Activated effector memory CD4-positive, alpha-beta T cell treated with Interleukin-2 at 50 U/mL for 16 hours (primary cell): Measurements from ENCODE around the gene TNNC2.
"Not testable (repeated sequence)": the region's sequence is repeated elsewhere in the genome, so short reads cannot be mapped to it uniquely, and the experiment has no call there.

Experiments
- DNase-seq: peaks from one replicate; pipeline ENCODE4 v3.0.0-alpha.2; 2020

TNNC2 gene

GRCh38 chr20:45818239-45818638 lies 8.9 kb downstream of the TNNC2 start:
- DNase-seq: no peak

- DNase-seq: no peak
Observed at GRCh38 chr20:45817376-45818194, 9.5 kb downstream of the TNNC2 start.

DNA sequence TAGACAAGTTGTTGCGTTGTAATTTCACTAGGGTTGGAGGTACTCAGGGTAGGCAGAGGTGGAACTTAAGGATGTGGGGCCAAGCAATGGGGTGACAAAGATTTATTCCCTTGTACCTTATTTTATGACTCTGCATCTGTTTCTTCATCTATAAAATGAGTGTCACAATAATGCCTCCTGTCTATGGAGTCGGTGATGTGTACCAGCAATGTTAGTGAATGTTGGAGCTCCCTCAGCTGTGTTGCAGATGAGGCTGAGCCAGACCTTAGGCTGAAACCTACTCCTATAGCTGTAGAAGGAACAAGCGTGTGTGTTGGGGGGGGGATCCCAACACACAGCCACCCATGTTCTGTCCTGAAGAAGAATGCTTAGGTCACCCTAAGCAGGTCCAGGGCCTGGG lies 10.2 kb downstream of the TNNC2 start:
- DNase-seq: no peak

DNA sequence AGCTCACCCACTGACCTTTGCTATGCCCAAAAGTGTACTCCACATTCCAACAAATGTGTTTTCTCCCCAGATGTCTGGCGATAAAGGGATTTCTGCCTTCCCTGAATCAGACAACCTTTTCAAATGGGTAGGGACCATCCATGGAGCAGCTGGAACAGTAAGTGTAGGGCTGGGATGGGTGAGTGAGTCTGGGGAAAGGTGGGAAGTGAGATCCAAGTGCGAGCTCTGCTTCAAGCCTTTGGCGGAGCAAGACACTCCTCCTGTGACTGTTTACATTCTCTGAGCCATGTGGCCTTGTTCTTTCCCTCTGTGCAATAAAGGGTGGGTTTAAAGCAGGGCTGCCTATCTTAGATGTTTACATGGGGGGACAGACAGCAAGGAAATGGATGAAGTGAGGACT lies 12.8 kb downstream of the TNNC2 start:
- no peak for DNase-seq

GRCh38 chr20:45813489-45813888 lies 13.6 kb downstream of the TNNC2 start:
- DNase-seq: no peak

GRCh38 chr20:45813006-45813340 lies 14.1 kb downstream of the TNNC2 start:
- no peak for DNase-seq

GRCh38 chr20:45812157-45813005 lies 14.7 kb downstream of the TNNC2 start, which contains the start of gene UBE2C:
Gene UBE2C, plus strand, starts transcription at chr20:45812644. Its CDS starts 52 bp downstream, at chr20:45812696.
- DNase-seq: peak; percentile 90

DNA sequence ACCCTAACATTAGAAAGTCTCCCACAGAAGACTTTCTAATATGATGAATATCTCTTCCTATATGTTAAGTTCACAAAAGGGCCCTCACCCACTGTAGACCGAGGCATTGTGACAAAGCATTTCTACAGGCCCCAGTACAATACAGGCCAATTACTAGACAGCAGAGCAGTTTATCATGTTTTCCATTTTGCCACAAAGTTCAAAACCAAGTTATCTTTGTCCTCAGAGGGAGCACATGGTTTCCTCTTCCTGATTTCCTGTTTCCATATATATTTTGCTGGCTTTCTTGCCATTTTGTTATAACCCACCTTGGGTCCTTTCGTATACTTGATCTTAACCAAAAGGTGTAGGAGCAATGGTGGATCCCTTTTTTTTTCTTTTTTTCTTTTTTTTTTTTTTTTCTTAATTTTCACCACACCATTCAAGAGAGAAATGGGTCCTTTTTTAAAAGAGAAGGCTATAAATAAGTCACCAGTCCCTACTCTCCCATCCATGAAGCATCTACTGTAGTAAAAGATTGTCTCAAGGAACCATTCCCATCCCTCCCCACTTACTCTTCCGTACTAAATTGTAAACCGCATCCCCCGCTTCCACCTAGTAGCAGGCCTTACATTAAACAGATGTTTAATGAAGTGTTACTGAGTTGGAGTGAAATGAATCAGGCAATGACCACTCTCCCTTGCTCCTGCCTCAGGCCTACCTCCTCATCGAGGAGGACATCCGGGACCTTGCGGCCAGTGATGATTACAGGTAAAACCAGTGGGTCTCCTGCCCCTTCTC lies 16.7 kb downstream of the TNNC2 start:
- DNase-seq: no peak

GRCh38 chr20:45801851-45802250 lies 25.3 kb downstream of the TNNC2 start:
- DNase-seq: no peak

- peak; percentile 49 for DNase-seq
Observed at GRCh38 chr20:45798935-45799642, 28.0 kb downstream of the TNNC2 start.

DNA sequence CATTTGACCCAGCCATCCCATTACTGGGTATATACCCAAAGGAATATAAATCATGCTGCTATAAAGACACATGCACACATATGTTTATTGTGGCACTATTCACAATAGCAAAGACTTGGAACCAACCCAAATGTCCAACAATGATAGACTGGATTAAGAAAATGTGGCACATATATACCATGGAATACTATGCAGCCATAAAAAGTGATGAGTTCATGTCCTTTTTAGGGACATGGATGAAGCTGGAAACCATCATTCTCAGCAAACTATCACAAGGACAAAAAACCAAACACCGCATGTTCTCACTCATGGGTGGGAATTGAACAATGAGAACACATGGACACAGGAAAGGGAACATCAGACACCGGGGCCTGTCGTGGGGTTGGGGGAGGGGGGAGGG lies 29.2 kb downstream of the TNNC2 start:
- DNase-seq: not testable (repeated sequence)

- not testable (repeated sequence) for DNase-seq
Observed at GRCh38 chr20:45797510-45797909, 29.6 kb downstream of the TNNC2 start.

DNA sequence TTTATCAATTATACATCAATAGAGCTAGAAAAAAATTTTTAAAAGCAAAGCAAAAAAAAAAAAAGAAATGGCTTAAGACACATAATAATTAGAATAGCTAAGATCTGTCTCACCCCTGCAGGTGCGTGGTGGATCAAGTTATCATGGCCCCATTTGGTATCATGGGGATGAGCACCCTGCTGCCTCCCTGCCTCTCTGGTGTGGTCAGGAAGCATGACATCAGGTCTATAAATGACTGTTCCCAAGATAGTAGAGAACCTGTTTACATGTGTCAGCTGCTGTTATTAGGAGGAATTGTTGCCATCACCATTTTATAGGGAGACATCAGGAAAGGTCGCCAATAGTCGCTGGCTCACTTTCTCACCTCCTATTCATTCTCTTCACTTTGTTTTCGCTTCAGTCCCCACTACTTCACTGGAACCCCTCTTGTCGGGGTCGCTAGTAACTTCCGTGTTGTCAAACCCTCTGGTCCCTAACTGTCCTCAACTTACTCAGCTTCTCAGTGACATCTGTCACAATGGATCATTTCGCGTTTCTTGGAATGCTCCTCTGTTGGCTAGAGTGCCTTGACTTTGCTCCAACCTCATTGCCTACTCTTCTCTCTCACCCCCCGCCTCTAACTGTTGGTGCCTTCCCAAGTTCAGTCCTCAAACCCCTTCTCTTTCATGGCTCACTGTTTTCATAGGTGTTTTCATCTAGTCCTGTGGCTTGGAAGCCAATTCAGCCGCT lies 30.6 kb downstream of the TNNC2 start:
- DNase-seq: no peak

DNA sequence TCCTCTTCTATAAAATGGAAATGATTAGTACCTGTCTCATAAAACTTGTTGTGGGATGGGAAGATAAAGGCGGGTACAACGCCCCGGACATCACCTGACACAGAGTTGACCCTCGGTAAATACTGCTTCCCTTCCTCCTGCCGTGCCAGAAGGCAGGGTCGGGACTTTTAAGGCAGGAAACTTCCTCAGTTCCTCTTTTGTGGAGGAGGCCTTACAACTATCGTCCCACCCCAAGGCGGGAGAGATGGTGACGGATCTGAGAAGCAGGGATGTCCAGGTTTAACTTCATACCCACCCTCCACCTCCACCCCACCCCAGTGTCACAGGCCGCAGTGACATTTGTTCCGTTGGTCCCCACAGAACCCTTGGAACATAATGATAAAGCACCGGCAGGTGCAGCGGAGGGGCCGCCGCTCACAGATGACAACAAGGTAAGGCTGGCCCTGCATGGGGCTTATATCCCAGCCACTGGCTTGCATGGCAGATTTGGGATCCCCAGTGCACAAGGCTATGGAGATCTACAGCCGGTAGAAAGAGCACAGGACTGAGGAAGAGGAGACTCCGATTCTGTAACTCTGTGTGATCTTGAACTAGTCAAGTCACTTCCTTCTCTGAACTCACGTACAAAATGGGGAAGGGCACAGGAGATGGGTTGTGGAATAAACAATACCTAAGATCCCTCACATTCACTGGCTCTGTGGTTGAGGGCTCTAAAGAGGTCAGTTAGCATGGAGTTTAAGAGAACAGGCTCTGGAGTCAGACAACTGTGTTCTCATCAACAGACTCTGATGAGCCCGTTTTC lies 34.6 kb downstream of the TNNC2 start:
- DNase-seq: no peak

GRCh38 chr20:45788351-45788750 lies 38.8 kb downstream of the TNNC2 start:
- DNase-seq: no peak

GRCh38 chr20:45783656-45784294 lies 43.3 kb downstream of the TNNC2 start:
- no peak for DNase-seq

DNA sequence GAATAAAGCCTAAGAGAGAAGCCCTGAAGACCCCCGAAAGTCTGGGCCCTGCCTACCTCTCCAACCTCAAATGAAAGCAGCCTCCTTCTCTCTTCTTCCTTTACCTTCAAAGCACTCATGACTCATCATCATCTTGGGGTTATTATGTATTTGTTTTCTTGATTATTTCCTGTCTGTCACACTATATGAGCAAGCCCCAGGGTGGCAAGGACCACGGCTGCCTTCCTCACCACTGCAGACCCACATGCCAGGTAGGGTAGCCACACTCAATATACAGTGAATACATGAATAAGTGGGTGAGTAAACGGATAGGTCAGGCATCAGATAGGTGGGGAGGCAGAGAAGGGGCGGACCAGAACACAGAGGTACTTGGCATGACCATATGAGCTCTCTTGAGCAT lies 44.2 kb downstream of the TNNC2 start:
- DNase-seq: no peak

DNA sequence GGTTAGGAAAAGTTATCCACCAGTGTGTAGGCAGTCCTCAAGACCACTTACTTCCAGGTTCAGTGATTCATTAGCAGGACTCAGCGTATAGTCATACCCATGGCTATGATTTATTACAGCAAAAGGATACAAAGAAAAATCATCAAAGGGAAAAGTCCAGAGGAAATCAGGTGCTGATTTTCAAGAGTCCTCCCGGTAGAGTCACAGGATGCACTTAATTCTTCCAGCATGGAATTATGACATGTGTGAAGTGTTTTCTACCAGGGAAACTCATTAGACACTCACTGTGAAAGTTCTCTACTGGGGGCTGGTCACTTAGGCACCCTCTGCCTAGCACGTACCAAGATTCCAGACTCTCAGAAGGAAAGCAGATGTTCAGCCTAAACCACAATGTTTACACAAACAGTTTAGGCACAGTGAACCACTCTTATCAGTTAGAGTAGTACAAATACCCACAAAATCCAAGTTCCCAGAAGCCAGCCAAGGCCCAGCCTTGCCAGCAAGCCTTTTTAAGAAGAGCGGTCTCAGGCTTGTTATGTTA lies 45.7 kb downstream of the TNNC2 start:
- no peak for DNase-seq

DNA sequence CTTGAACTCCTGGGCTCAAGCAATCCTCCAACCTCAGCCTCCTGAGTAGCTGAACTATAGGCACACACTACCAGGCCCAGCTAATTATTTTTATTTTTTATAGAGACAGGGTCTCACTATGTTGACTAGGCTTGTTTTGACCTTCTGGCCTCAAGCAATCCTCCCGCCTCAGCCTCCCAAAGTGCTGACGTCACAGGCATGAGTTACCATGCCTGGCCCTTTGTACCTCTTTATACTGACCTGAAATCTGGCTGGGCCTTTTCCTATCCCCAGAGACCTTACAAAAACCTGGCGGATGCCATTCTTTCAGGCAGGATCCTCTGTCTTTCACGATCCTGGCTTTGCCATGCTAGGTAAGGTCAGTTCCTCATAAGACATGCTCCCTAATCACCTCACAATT lies 47.0 kb downstream of the TNNC2 start:
- DNase-seq: no peak
